ENCODE measurements around the gene TBX21.
A peak's percentile ranks its signal among the peaks of the same experiment; 100 is the strongest.

Gene TBX21

GRCh38 chr17:47714773-47715396 is 18.2 kb upstream of the TBX21 start:
- no peak for DNase-seq

DNA sequence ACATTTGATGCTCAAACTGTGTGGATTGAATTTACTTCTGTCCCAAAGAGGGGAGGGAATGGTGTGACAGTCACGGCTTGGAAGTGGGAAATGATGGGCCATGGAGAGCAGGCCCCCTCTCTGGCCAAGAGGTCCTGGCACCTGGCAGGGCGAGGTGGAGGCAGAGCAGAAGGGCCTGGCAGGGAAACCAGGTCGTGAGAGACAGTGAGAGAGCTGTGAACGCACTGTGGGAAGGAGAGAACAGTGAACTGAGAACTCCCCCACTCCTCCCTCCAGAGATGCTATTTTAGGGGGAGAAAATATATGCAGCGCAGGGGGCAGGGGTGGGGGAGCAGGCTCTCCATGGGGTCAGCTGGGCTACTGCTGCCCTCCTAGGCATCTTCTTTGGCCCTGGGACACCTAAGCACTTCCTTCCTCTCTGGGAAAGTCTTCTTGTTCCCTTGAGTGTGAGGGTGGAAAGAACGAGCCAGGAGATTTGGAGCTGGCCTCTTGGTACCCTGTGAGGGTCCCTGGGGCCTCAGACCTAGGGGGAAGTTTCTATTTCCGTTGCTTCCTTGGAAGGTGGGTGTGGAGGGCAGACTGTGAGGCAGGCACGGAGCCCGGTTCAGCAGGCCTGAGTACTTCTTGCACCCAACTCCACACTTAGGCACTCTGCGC is 17.2 kb upstream of the TBX21 start:
- no peak for DNase-seq

DNA sequence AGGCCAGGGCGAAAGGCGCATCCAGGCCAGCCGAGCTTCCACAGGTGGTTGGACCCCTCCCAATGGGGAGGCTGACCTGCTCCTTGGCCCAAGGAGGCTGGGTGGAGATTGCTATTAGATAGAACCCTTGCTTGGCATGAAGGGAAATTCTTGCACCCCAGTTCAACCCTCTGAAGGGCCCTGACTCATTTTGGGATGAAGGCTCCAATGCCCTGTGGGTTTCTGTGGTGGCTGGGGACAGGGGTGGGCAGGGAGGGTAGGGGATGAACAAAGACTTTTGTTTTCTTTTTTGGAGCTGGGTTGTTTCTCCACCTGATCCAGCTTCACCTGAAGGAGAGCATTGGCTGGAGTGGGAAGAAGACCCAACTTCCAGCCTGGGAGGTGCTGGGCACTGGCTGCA is 16.7 kb upstream of the TBX21 start:
- DNase-seq: no peak

DNA sequence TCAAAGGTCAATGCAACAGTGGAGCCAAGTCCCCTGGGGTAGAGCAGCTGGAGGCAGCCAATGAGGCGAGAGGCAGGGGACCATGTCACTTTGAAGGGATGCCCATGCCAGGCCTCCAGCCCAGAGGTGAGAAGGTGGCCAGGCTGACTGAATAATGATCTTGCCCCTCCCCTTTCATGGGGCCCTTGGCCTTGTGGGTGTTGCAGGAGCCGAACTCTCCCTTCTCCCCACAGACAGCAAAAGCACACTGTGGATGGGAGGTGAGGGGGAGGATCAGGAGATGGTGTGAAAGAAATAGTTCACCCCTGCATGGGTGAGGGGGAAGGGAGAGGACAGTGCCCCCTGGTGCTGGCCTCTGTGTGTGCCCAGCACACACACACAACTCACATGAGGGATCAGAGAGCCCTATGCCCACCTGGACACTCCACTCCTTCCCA is 15.8 kb upstream of the TBX21 start:
- peak; percentile 52 to 65 for DNase-seq

- DNase-seq: peak; percentile 40 to 56
Measured at GRCh38 chr17:47717979-47718621, 14.9 kb upstream of the TBX21 start.

GRCh38 chr17:47718634-47719405 is 14.2 kb upstream of the TBX21 start:
- DNase-seq: peak in 1 of 2 experiments; percentile 36

DNA sequence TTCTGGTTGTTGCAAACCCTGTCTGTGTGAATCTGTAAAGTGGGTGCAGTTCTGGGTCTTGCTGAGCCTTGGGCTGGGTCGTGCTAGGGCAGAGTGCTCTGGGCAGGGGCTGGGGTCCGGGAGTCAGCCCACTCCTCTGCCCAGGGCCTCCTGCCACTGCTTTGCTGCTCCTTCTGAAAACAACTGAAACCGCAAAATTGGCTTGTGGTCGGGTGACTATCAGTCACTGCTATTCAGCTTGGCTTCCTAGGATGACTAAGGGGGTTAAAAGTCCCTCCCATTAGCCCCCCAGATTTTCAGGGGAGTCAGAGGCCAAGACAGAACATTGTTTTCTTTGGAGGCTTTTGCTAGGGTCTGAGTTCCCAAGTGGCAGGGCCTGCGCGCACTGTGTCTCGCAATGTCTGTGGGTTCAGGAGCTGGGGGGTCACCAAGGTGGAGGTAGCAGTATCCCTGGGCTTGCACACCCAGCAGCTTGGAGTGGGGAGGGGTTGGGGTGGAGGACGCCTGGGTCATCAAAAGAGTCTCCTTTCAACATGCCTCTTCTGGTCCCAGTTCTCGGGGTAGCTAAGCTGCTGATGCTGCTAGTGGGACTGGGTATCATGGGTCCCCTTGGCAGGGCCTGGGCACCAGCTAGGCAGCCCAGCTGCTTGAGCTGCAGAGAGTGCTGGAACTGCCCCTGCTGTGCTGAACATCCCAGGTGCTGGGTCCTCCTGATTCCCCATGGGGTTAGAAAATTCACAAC is 13.5 kb upstream of the TBX21 start:
- peak; percentile 80 to 89 for DNase-seq

DNA sequence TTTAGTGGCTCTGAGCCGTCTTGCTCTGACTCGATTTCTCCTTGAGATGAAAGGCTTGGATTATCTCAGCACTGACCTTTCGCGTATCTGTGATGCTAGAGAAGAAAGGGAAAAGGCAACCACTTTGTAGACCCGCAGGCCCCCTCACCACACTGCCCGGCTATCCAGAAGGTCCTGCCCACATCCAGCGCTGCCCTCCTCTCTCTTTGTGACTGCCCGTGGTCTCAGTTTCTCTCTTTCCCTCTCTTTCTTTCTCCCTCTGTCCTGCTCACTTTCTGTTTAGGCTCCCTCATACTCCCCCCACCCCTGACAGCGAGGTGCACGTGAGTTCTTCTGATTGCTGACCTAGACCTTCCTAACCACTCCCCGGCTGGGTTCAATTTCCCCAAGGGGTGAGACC is 12.8 kb upstream of the TBX21 start:
- DNase-seq: no peak

DNA sequence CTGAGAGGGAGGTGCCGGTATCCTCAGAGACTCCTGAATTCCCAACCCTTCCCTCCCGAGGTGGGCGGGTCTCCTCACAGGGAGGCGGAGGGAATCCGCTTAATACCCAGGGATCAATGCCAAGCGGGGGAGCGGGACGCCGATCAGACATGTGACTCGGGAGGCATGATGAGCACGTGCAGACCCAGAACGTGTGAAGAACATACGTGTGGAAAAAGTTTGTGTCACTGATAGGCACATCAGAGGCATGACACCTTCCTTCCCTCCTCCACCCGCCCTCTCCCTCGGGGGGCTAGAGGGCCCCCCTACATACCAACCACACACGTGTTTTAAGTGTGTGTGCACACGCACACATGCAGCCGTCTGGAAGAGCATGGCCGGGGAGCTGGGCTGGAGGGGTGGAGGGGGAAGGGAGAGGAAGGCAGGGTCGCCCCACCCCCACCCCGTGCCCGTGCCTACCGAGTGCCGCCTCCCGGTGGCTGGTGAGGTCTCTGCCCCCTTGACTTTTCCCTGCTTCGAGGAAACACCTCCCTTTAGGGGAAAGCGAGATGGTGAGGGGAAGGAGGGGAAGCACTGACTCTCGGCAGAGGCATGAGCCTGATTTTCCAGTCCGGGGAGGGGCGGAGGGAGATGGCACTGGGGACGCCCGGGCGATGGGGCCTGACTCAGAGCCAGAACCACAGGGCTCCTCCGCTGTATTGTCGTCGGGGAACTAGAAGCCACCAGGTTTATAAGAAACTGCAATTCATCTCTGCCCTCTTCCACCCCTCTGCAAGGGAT is 12.1 kb upstream of the TBX21 start:
- peak; percentile 97 to 99 for DNase-seq

- DNase-seq: peak in 1 of 2 experiments; percentile 40
Measured at GRCh38 chr17:47721725-47722124, 11.3 kb upstream of the TBX21 start.

DNA sequence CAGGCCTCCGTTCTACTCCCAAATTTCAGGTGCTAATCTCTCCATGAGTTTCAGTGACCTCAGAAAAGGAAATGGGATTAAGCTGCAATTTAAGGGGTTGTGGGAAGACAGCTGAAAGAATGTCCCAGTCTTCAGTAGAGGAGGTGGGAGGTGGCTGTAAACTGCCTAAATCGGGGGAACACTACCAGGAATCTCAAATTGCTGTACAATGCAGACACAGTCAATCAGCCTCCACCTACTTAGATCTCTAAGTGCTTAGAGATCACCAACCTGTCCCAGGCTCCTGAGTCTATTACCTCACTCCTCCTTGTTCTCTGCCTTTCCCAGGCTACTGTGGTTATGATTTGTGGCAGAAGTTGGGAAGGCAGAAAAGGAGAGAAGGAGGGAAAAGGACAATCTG is 8.3 kb upstream of the TBX21 start:
- DNase-seq: no peak

- no peak for DNase-seq
Measured at GRCh38 chr17:47725446-47726111, 7.5 kb upstream of the TBX21 start.

DNA sequence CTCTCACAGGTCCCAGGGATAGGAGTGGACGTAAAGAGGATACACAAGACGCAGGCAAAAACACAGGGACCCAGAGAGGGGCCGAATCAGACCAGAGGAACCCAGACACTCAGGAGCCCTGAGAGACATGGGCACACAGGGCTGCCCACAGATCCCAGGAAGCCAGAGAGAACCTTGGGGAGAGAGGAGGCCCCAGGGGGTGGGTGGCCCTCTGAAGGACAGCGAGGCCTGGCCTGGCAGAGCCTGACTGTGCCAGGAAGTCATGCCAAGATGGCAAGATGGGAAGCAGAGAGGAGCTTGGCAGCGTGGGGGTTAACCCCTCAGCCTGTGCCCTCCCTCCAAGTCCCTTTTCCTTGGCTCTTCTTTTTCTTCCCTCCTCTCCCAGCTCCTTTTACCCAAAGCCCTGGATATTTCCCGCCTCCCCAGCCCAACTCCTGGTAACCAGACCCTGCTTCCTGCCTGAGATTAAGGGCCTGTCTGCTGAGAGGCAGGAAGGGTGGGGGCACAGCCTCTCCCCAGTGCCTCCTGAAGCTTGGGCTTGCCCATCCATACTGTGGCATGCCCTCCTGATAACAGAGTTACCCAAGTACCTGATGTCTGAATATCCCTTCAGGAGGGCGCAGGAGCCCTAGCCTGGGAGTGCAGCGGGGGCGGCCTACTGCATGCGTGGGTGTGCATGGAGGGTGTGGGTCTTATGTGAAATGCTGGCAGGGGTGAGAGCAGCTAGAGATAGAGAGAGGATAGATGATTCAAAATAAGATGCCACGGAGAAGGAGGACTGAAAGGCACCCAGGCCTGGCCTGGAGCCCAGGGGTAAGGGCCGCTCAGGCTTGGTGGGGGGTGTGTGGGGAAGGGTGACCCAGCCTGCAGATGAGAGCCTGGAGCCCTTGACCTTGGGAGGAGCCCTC is 6.0 kb upstream of the TBX21 start:
- no peak for DNase-seq

DNA sequence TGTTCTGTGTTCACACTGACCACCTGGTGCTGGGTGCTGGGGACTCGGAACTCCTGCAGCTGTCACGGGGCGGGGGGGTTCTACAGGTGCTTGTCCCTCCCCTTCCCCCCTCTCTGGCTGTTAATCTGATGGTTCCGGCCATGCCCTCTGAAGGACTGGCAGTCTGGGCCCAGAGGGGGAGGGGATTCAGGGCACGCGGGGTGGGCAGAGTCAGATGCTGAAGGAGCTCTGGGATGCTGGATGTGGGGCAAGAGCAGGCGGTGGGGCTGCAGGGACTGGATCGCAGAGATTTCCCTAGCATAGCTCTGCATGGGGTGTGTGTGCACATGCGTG is 5.4 kb upstream of the TBX21 start:
- DNase-seq: no peak

DNA sequence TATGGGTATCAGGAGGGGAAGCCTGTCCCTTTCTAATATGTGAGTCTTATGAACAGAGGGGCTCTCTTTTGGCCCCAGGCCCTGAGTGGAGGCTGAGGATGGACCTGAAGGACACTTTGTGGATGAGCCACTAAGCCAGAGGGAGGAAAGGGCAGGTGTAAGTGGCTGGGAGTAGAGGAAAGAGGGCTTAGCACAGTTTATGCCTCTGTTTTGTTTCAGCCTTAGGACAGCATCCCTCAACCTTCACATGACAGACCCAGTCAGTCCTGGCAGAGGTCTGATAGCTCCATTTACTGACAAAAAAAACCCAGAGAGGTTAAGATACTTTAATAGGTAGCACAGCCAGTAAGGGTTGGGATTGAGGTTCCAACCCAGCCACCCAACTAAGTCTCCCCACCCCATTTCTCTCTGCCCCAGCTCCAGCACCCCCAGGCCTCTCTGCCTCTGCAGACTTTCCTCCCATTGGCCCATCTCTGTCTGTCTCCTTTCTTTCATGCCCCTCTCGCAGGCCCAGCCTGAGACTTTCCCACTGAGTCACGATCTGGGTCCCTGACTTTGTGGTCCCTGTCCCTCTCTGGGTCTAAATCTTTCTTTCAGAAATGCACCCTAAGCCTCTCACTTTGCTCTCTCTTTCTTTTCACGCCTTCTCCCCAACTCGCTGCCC is 4.7 kb upstream of the TBX21 start:
- no peak for DNase-seq

DNA sequence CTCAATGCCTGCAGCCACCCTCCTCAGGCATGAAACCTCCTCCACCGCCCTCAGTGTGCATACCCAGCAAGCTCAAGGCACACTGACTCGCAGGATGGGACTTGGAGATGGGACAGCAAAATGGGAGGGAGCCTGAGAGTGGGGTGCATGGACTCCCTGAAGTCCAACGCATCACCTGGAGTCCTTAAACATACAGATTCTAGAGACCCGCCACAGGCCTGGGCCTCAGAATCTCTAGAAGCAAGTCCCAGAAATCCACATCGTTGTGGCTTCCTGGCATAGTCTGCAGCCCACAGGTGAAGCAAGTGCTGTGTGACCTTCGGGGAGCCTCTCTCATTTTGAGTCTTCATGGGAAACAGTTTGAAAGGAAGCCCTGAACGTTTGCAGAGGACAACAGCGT is 3.6 kb upstream of the TBX21 start:
- no peak for DNase-seq

- no peak for DNase-seq
Measured at GRCh38 chr17:47730681-47731080, 2.4 kb upstream of the TBX21 start.

DNA sequence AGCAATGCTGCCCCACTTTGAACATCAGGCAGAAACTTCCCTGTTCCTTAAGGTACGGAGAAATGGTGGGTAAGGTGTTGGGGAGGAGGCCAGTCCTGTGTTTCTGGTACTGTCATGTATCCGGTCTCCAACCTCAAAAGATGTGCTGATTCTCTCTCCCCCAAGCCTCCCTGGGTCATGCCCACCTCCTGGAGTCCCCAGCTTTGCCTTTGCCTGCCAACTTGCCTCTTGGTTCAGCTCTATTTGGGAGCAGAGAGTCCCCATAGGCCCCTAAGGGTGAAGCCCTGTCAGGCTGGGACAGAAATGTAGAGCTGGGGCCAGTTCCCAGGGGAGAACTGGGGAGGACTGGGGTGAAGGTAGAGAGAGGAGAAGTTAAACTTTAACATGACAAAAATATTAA is 1.6 kb upstream of the TBX21 start:
- no peak for DNase-seq

DNA sequence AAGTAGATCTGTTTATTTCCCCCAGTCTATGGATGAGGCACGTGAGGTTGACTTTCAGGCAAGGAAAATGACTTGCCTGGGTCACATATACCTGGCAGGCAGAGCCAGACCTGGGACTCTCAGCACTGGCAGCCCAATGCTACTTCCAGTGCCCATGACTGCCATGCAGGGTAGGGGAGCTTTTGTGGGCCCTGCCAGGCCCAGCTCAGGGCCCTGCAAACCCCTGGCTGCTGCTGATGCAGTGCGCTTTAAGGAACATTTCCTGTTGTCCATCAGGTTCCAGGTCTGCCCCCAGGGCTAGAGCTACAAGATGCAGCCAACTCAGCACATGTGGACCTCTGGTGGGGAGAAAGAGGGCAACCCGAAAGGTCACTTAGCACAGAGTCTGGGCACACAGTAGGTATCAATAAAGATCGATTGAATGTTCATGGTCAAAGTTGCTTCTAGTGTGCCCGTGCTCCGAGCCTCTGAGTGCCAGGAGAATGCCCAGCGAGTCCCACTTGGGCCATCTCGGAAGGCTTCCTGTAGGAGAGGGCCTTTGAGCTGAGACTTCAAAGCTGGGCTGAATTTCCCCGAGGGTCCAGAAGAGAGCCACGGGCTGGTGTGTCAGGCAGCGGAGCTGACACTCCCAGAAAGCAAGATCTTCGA is 513 bp upstream of the TBX21 start:
- DNase-seq: no peak
